Mononuclear cell (primary cell): ENCODE measurements around the gene TMEM129. TPM values are rescaled to one million over a fixed set of nuclear protein-coding genes. Genes with fewer than 3 reads are reported as not detected.
A peak's percentile ranks its signal among the peaks of the same experiment; 100 is the strongest.
"Not testable (repeated sequence)": the region's sequence is repeated elsewhere in the genome, so short reads cannot be mapped to it uniquely, and the experiment has no call there.

Experiments
- H3K27me3 ChIP-seq: 2 replicates; pipeline ENCODE4 v1.6.0; 2011; ENCODE audit warnings: low read length, control low read depth; ENCODE audit not compliant: insufficient read depth
- H3K4me1 ChIP-seq: 2 replicates; pipeline ENCODE4 v1.5.1; 2011; ENCODE audit warnings: mild to moderate bottlenecking, low read length, control low read depth; ENCODE audit not compliant: insufficient read depth
- H3K4me3 ChIP-seq: 2 replicates; pipeline ENCODE4 v1.5.1; 2011; ENCODE audit warnings: mild to moderate bottlenecking, low read length, moderate library complexity
- H3K9me3 ChIP-seq: 2 replicates; pipeline ENCODE4 v1.5.1; 2011; ENCODE audit warnings: low read depth, mild to moderate bottlenecking, control low read depth, low read length
- total RNA-seq: library from RNA; depleted of rRNA; stranded (reverse); fragments of >200 nt; gene quantifications from one replicate; pipeline ENCODE4 v1.2.3, GENCODE V29; 2012

The TMEM129 gene
- total RNA-seq, 1 donor = 12.1 TPM

DNA sequence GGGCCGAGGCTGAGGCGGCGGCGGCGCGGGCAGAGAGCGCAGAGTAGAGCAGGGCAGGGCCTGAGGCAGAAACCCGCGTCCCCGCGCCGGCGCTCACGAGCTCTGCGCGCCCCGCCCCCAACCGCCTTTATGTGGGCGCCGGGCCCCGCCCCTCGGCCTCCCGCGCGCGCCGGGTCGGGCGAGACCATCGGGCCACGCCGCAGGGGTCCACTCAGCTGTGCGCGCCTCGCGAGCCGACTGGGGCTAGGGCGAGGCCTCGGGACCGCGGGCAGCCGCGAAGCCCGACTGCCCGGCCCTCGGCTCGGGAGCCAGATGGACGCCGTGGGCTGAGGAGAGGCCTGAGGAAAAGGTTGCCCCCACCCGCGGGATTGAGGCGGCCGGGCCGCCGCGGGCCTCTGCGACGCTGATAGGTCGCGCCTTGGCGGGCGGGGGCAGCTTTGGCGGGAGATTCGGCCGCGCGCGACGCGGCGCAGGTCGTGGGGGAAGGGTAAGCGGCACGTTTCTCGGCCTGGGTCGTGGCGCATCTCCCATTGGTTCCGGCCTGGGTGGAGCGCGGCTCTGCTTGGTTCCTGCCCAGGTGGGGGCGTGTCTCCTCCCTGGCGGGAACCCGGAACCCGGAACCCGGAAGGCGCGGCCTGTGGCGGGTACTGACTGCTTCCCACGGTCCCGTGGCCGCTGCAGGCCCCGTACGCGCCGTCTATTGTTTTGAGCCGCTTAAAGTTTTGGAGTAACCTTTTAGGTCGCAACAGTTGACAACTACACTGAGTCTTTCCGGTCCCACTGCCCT is 8.7 kb downstream of the TMEM129 start, which contains the start of gene SLBP:
Gene SLBP (minus strand): TSS at position 104 of the 787 bp plus-strand sequence. CDS start 131 bp downstream, outside the sequence.
- Histone ChIP-seq H3K4me3 (peak within 1 kb of the TSS; percentile 95), H3K4me1 (peaks cover 66% of the 10 kb centered on the region), H3K9me3 (no peaks in the 10 kb centered on the region), H3K27me3 (no peaks in the 10 kb centered on the region)

DNA sequence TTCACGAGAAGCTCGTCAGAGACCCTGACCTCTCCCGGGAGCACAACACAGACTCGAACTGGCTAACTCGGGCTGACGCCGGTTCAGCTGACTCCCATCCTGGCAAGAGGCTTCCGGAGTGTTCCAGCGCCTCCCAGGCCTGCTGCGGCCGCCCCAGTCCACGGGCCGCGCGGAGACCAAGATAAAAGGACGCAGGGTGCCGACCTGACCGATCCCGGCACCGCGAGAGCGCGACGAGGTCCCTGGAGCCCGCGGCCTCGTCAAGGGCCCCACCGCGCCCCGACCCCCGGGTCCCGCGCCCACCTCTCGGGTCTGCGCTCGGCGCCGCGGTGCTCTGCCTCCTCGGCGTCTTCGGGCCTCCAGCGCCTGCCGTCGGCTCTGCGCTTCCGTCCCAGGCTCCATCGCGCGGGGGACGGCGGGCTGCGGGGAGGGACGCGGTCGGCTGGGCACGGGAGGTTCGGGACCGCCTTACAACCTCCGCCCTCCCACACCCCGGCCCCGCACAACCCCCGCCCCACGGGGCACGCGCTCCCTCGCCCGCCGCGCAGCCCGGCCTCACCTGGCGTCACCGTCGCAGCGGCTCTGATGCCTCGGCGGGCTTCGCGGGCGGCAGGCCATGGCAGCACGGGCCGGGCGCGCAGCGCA is 9.4 kb downstream of the TMEM129 start:
- Histone ChIP-seq H3K4me3 (peak overlapping the region; percentile 95), H3K9me3 (no peaks in the 10 kb centered on the region), H3K4me1 (peaks cover 64% of the 10 kb centered on the region), H3K27me3 (no peaks in the 10 kb centered on the region)

DNA sequence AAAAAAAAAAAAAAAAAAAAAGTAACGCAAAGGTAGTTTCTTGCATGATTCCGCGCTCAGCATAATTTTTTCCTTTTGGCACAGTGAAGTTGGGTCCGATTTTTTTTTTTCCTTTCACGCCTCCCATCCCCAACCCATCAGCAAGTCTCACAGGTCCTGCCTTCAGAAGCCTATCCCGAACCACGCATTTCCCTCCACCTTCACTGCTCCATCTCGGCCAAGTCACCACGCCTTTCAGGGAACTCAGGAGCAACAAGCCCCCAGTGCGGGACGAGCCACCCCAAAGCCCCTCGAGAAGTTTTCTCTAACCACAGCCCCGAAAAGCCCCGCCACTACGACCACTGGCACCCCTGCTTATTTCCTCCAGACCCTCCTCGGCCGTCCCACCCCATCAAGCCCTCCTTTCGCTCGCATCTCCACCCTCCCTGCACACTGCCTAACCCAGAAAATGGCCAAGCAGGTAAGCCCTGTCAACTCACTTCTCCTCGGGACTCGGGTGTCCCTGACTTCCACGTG is 10.0 kb downstream of the TMEM129 start:
- Histone ChIP-seq H3K9me3 (no peaks in the 10 kb centered on the region), H3K4me1 (peaks cover 58% of the 10 kb centered on the region), H3K4me3 (peak overlapping the region; percentile 95), H3K27me3 (no peaks in the 10 kb centered on the region)

DNA sequence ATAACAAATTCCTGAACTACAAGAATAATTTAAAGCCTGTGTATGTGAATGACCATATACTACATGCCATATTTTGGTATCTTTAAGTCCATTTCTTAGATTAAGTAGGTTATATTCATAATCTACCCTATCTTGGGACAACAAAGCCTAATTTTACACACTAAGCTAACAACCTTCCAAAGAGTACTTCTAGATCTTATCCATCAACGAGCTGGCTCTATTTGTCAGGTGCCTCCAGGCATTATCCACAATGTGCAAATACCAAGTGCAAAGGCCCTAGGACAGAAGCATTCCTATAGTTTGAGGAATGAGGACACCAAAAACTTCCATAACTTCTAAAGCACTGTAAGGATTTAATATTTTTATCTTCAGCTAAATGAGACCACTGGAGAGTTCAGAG is 12.5 kb downstream of the TMEM129 start:
- Histone ChIP-seq H3K4me1 (peaks cover 33% of the 10 kb centered on the region), H3K27me3 (no peaks in the 10 kb centered on the region), H3K4me3 (no peak overlapping the region), H3K9me3 (no peaks in the 10 kb centered on the region)

DNA sequence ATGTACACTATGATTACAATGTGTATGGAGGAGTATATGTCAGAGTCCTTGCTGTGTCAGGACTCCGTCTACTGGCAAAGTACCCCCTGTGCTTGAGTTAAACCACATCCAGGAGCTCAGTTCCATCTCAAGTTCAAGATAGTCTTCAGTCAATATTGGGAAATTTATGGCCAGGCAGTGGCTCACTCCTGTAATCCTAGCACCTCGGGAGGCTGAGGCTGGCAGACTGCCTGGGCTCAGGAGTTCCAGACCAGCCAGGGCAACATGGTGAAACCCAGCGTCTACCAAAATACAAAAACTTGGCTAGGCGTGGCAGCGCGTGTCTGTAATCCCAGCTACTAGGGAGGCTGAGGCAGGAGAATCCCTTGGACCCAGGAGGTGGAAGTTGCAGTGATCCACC is 14.8 kb downstream of the TMEM129 start:
- H3K4me1 ChIP-seq = peaks cover 36% of the 10 kb centered on the region
- no peak overlapping the region for H3K4me3 ChIP-seq
- no peaks in the 10 kb centered on the region for H3K27me3 ChIP-seq
- no peaks in the 10 kb centered on the region for H3K9me3 ChIP-seq

DNA sequence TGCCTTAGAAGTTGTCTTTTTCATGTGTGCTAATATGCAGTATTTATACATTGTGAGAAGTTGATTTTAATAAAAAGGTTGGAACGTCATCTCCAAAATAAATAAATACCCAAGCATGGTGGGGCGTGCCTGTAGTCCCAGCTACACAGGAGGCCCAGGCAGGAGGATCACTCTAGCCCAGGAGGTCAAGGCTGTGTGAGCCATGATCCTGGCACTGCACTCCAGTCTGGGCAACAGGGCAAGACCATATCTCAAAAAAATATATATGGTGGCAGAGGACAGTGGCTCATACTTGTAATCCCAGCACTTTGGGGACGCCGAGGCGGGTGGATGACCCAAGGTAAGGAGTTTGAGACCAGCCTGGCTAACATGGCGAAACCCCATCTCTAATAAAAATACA is 15.4 kb downstream of the TMEM129 start:
- Histone ChIP-seq H3K27me3 (no peaks in the 10 kb centered on the region), H3K9me3 (no peaks in the 10 kb centered on the region), H3K4me1 (peaks cover 36% of the 10 kb centered on the region), H3K4me3 (no peak overlapping the region)

DNA sequence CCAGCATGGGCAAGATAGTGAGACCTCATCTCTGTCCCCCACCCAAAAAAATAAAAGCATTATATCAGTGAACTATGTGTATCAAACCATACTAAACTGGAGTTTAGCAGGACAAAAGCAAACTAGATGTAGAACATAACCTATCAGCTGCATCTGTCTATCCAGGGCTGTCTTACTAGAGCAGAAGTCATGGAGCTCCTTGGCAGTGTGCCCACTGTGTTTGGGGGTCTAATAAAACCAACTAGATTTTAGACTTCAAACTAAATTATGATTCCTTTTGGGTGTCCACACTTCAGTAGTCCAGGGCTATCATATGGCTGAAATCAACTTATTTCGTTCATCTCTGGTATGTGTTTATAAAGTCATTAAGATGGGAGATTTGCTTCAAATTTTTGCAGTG is 17.3 kb downstream of the TMEM129 start:
- Histone ChIP-seq H3K4me1 (peaks cover 27% of the 10 kb centered on the region), H3K27me3 (no peaks in the 10 kb centered on the region), H3K4me3 (no peak overlapping the region), H3K9me3 (no peaks in the 10 kb centered on the region)

DNA sequence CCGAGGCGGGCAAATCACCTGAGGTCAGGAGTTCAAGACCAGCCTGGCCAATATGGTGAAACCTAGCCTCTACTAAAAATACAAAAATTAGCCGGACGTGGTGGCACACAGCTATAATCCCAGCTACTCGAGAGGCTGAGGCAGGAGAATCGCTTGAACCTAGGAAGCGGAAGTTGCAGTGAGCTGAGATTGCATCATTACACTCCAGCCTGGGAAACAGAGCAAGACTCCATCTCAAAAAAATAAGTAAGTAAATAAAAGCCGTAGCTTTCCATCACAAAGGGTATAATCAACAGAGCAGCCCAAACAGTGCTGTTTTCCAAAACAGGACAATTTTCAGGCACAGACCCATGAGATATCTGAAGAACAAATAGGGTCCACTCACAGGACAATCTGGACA is 19.5 kb downstream of the TMEM129 start:
- not testable (repeated sequence) for H3K4me3 ChIP-seq, H3K27me3 ChIP-seq, H3K9me3 ChIP-seq
- H3K4me1 ChIP-seq = peaks cover 27% of the 10 kb centered on the region

DNA sequence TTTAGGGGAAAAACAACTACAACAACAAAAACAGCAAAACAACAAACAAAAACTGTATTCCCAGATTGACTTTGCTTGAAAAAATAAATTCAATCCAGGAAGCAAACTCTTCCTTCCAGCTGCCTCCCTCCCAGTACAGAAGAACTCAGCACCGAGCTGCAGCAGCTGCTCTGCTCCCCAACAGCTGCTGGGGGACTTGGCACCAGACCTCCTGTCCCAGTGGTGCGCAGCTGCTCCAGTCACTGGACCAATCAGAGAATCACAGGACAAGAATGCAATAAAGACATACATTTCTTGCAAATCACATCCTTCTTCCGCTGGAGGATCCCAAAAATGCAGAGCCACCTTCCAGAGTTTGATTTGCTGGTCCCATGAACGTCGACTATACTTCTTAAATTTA is 25.2 kb downstream of the TMEM129 start:
- H3K4me3 ChIP-seq = no peak overlapping the region
- no peaks in the 10 kb centered on the region for H3K27me3 ChIP-seq
- H3K4me1 ChIP-seq = peaks cover 9% of the 10 kb centered on the region
- H3K9me3 ChIP-seq = no peaks in the 10 kb centered on the region

DNA sequence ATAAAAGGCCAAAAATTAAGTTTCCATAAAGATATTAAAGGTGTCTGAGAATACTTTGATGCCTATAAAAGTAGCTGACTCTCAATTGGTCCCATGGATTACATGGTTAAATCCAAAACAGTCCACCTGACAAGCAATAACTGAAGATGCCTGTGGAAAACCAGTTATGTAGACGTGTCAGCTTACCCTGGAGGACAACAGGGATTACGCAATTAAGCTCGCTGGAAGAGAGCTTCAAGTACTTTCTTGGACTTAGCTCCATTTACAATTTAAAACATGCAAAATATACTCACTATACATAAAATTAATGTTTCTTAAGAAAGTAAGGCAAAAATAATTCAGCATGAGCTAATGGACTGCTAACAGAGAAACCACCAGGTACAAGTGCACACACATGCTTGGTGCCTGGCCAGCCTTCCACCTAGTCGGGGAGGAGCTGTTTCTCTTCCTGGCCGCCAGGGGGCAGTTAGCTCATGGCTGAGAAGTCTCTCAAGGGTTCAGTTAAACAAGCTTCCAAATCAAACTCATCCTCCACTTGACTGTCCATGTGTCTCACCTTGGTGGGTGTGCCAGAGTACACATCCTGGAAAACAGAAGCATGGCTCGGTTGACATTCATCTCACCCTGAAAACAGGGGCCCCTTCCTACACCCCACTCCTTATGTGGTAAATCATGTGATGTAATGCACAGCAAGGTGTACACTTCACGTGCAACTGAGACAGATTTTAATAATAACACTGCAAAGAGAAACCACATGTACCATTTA is 27.8 kb downstream of the TMEM129 start:
- Histone ChIP-seq H3K27me3 (no peaks in the 10 kb centered on the region), H3K9me3 (no peaks in the 10 kb centered on the region), H3K4me3 (no peak overlapping the region), H3K4me1 (no peaks in the 10 kb centered on the region)

DNA sequence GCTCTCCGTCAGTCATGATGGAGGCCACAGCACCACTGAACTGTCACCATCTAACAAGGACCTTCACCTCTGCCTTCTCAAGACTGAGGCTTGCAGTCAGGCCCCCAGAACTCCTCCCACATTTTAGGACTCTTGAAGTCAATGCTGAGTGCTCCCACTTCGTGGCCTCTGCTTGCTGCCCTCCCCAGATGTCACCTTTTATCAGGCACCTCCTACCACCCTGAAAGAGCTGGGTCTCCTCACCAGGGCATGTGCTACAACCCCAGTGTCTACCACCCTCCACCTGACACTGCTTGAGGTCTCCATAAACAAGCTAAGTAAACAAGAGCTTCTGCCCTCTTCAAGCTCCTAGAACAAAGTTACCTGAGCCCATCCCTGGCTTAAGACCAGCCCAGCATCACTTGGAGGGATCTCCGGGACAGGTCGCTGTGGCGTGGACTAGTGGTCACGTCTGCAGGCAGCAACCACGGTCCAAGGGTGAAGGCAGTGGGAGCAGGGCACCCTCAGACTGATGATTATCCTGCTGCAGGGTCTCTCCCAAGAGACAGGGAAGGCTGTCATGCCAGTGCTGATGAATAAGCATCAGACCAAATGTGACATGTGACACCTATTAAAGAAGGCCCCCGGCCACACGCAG is 29.3 kb downstream of the TMEM129 start:
- Histone ChIP-seq H3K4me1 (no peaks in the 10 kb centered on the region), H3K27me3 (no peaks in the 10 kb centered on the region), H3K9me3 (no peaks in the 10 kb centered on the region), H3K4me3 (no peak overlapping the region)

DNA sequence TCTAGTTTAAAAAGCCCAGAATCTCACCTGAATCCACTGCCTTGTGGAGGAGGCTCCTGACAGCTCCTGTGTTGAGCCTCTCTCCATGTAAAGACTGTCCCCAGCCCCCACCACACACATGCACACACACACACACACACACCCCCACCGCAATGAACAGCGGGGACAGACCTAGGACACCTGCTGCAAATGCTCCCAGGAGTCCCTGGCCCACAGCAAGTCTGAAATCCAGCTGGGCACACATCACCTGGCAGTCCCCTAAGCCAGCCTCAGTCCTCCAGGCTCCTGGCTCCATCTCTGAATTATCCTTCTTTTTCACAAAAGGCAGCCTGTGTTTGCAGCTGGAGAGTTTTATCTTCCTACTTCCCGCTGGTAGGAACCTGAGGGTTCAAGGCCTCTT is 30.4 kb downstream of the TMEM129 start:
- Histone ChIP-seq H3K27me3 (no peaks in the 10 kb centered on the region), H3K9me3 (no peaks in the 10 kb centered on the region), H3K4me3 (no peak overlapping the region), H3K4me1 (no peaks in the 10 kb centered on the region)

DNA sequence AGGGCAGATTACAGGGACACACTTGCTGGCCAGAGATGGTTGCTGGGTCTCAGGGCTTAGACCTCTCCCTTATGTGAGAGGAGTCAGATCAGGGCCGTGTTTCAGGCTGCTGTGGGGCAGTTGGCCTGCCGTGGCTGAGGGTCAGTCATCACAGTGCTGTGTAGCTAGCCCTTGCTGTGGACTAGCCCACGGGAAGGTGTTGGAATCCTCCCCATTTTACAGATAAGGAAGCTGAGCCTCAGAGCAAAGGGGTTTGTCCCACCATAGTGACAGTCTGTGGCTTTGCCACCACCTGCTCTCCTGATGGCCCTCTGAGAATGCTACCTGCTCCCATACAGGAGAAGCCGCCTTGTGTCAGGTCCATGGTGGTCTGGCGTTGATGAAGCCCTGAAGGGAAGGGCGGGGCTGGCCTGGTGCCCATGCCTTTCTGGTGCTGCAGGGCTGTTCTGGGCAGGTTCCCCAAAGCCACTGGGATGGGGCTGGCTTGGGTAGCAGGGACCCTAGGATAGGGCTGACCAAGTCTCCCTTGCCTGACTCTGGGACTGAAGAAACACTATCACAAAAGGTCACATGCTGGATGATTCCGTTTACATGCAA is 34.6 kb downstream of the TMEM129 start:
- Histone ChIP-seq H3K4me3 (no peak overlapping the region), H3K27me3 (no peaks in the 10 kb centered on the region), H3K9me3 (no peaks in the 10 kb centered on the region), H3K4me1 (peaks cover 22% of the 10 kb centered on the region)
